DMS114 treated with DMSO at 0.1 percent for 48 hours (cell line): ENCODE measurements around the gene GRM6.

ENCODE experiments used
- DNase-seq: peaks from one replicate; lab custom pipeline; 2025; ENCODE audit not compliant: unreplicated experiment; lab: John Stamatoyannopoulos, UW

Gene GRM6

GRCh38 chr5:178984145-178985072, 10.7 kb downstream of the GRM6 start:
- DNase-seq: no peak

DNA sequence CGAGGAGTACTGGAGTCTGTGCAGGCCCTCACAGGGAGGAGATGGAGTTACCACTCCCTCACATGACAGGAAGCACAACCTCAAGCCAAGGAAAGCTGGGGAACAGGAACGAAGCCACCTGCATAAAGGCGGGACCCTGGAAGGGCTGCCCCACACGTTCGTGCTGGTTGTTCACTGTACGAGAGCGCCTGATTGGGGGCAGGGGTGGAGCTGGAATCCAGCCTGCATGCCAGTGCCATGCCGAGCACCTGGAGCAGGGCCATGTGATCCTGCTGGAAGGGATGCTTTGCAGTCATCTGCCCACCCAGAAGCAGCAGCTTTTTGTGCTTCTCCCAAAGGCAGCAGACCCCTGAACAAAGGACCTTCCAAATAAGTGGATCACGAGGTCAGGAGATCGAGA, 11.4 kb downstream of the GRM6 start:
- DNase-seq: no peak

- DNase-seq: no peak
These were observed 12.2 kb downstream of the GRM6 start for GRCh38 chr5:178982941-178983340.

- DNase-seq: no peak
These were observed 13.7 kb downstream of the GRM6 start for GRCh38 chr5:178981381-178981780.

GRCh38 chr5:178965465-178966055, 29.6 kb downstream of the GRM6 start:
- DNase-seq: no peak

- DNase-seq: no peak
These were observed 53.8 kb downstream of the GRM6 start for GRCh38 chr5:178941361-178941760.

- DNase-seq: peak; percentile 89
These were observed 54.4 kb downstream of the GRM6 start, which contains the start of gene ZNF454 for GRCh38 chr5:178940569-178941360. Gene ZNF454 (plus strand): TSS chr5:178941198. CDS start chr5:178942792, 1,594 bp downstream.

DNA sequence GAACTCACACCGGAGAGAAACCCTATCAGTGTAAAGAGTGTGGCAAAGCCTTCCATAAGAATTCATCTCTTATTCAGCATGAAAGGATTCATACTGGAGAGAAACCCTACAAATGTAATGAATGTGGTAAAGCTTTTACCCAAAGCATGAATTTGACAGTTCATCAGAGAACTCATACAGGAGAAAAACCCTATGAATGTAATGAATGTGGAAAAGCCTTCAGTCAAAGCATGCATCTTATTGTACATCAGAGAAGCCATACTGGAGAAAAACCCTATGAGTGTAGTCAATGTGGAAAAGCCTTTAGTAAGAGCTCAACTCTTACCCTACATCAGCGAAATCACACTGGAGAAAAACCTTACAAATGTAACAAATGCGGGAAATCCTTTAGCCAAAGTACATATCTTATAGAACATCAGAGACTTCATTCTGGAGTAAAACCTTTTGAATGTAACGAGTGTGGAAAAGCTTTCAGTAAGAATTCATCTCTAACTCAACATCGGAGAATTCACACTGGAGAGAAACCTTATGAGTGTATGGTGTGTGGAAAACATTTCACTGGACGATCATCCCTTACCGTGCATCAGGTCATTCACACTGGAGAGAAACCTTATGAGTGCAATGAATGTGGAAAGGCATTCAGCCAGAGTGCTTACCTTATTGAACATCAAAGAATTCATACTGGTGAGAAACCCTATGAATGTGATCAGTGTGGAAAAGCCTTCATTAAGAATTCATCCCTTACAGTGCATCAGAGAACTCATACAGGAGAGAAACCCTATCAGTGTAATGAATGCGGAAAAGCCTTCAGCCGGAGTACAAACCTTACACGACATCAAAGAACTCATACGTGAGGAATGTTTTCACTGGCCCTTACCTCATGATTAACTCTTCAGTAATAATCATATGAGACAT, 63.0 kb downstream of the GRM6 start:
- DNase-seq: no peak
